ENCODE measurements around the gene SYNPO2.

DNA sequence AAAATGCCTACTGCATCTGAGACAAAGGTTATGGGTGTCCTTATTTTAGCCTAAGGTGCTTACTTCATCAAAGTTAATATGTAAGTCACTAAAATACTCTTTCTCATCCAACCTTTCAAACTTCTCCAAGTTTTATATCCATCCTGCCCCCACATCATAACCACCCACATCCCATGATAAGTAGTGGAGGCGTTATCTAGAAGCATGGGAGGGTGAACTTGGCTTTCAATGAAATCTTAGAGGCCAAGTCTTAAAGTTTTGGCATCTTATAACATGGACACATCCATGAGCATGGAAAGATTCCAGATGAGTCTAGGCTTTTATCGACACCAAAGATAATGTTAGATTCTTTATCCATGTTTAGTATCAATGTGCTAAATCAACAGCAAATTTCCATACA is 29.9 kb upstream of the SYNPO2 start:
- TF ChIP-seq EZH2 (IDR thresholded peaks at IDR 0.05; ENCODE audit: borderline replicate concordance, insufficient read depth, low read depth, low read length, poor library complexity, severe bottlenecking) = no peak
- TF ChIP-seq, protein P1, sequence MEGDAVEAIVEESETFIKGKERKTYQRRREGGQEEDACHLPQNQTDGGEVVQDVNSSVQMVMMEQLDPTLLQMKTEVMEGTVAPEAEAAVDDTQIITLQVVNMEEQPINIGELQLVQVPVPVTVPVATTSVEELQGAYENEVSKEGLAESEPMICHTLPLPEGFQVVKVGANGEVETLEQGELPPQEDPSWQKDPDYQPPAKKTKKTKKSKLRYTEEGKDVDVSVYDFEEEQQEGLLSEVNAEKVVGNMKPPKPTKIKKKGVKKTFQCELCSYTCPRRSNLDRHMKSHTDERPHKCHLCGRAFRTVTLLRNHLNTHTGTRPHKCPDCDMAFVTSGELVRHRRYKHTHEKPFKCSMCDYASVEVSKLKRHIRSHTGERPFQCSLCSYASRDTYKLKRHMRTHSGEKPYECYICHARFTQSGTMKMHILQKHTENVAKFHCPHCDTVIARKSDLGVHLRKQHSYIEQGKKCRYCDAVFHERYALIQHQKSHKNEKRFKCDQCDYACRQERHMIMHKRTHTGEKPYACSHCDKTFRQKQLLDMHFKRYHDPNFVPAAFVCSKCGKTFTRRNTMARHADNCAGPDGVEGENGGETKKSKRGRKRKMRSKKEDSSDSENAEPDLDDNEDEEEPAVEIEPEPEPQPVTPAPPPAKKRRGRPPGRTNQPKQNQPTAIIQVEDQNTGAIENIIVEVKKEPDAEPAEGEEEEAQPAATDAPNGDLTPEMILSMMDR (IDR thresholded peaks at IDR 0.05) = no peak

Data from B cell (primary cell).